Breast epithelium (tissue), 4 donors: ENCODE data around the gene INTS4. TPM values are rescaled to one million over a fixed set of nuclear protein-coding genes. Genes with fewer than 3 reads are reported as not detected.
"Not testable (repeated sequence)": the region's sequence is repeated elsewhere in the genome, so short reads cannot be mapped to it uniquely, and the experiment has no call there.

Experiments used
- DNase-seq, 2 donors: peaks; one replicate each; pipeline ENCODE4 v3.0.0-alpha.2; 2019; ENCODE audit warnings: low spot score in 2 of 2
- H3K27ac ChIP-seq, 2 donors: fragments of 200-600 bp; sonication (generic) in 1 of 2; one replicate each; pipeline ENCODE4 v1.5.1; 2016 to 2019; ENCODE audit warnings: mild to moderate bottlenecking in 1 of 2
- H3K27me3 ChIP-seq, 2 donors: fragments of 200-600 bp; sonication (generic) in 1 of 2; one replicate each; pipeline versions ENCODE4 v1.5.1 to v1.6.0; 2017 to 2019; ENCODE audit warnings: control low read depth in 1 of 2, mild to moderate bottlenecking in 1 of 2
- H3K36me3 ChIP-seq: fragments of 200-600 bp; one replicate; pipeline ENCODE4 v1.5.1; 2019
- H3K4me1 ChIP-seq, 2 donors: fragments of 200-600 bp; sonication (generic); one replicate each; pipeline ENCODE4 v1.5.1; 2016 to 2019; ENCODE audit warnings: control low read depth in 1 of 2
- H3K4me3 ChIP-seq, 3 donors: fragments of 200-600 bp; sonication (generic); 1 replicate in 2 of 3; 2 replicates in 1 of 3; pipeline ENCODE4 v1.5.1; 2016 to 2019; ENCODE audit warnings: mild to moderate bottlenecking in 3 of 3, moderate library complexity in 2 of 3
- H3K9me3 ChIP-seq, 2 donors: fragments of 200-600 bp; sonication (generic) in 1 of 2; one replicate each; pipeline ENCODE4 v1.5.1; 2016 to 2019; ENCODE audit warnings: control low read depth in 1 of 2
- CTCF ChIP-seq, 3 donors: fragments of 450-650 bp; IDR thresholded peaks; one replicate each; pipeline ENCODE4 v1.5.1; 2016 to 2017; ENCODE audit warnings: antibody characterized with exemption in 3 of 3, mild to moderate bottlenecking in 3 of 3, moderate library complexity in 3 of 3
- POLR2A ChIP-seq: fragments of 450-650 bp; IDR thresholded peaks from one replicate; pipeline ENCODE4 v1.6.1; 2016; ENCODE audit warnings: antibody characterized with exemption, mild to moderate bottlenecking, moderate library complexity
- POLR2AphosphoS5 ChIP-seq, 3 donors: sonication (generic); formaldehyde crosslinking; IDR thresholded peaks; one replicate each; pipeline ENCODE4 v1.6.1; 2017; ENCODE audit warnings: antibody characterized with exemption in 3 of 3
- intact Hi-C: fragments of 100-400 bp; cut with DNase I; formaldehyde crosslinking; loops from one replicate; pipeline ENCODE4 v1.15.1; 2023; ENCODE audit warnings: low total_unique reads
- total RNA-seq, 3 donors: library from RNA; depleted of rRNA; stranded (reverse); fragments of >200 nt; gene quantifications; one replicate each; pipeline ENCODE4 v1.1.0, GENCODE V29; 2016

Gene INTS4
- total RNA-seq, 3 donors from 2014 or later = 34.6 to 58.4 (median 47.5) TPM

- H3K27ac ChIP-seq = not testable (repeated sequence)
Measured at GRCh38 chr11:77890619-77891056, 103.8 kb downstream of the INTS4 start.

DNA sequence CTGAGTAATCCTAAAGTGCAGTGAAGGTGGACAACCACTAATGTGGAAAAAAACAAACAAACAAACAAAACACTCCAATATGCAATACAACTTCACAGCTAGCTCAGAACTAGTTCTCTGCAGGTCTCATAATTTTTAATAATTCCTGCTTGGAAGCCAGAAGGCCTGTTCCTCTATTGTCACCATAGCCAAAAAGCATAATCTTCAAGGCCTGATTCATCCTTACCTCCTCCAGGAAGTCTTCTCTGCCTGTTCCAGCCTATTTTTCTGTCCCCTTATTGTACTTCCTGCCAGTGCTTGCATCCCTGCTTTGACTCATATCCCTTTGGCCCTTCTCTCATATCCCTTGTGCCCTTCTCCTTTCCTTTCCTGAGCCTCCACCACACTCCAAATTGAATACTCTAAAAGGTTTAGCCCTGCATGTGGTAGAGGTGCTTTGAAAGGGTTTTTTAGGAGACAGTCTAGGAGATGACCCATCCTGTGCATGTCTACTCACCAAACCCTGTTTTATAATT lies 104.3 kb downstream of the INTS4 start:
- H3K27ac ChIP-seq, H3K4me1 ChIP-seq, H3K27me3 ChIP-seq, H3K9me3 ChIP-seq, DNase-seq, H3K4me3 ChIP-seq, intact Hi-C loops, H3K36me3 ChIP-seq: not testable (repeated sequence)

More at GRCh38 chr11:77890619-77891056, 103.8 kb downstream of the INTS4 start:
- intact Hi-C loops, H3K9me3 ChIP-seq, H3K36me3 ChIP-seq, H3K4me1 ChIP-seq, H3K4me3 ChIP-seq, DNase-seq, H3K27me3 ChIP-seq: not testable (repeated sequence)

DNA sequence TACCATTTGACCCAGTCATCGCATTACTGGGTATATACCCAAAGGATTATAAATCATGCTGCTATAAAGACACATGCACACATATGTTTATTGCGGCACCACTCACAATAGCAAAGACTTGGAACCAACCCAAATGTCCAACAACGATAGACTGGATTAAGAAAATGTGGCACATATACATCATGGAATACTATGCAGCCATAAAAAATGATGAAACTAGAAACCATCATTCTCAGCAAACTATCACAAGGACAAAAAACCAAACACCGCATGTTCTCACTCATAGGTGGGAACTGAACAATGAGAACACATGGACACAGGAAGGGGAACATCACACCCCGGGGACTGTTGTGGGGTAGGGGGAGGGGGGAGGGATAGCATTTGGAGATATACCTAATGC lies 105.4 kb downstream of the INTS4 start:
- not testable (repeated sequence) for H3K9me3 ChIP-seq, H3K36me3 ChIP-seq

GRCh38 chr11:77886401-77886800 lies 108.1 kb downstream of the INTS4 start:
- H3K27me3 ChIP-seq = no peaks in the 10 kb centered on the region
- no peak overlapping the region for H3K4me3 ChIP-seq
- H3K27ac ChIP-seq = no peak overlapping the region
- DNase-seq = no peak
- no peaks in the 10 kb centered on the region for H3K36me3 ChIP-seq
- TF ChIP-seq POLR2AphosphoS5 (IDR thresholded peaks at IDR 0.05) = no peak
- TF ChIP-seq CTCF (IDR thresholded peaks at IDR 0.05) = no peak
- TF ChIP-seq POLR2A = no peak
- no peaks in the 10 kb centered on the region for H3K4me1 ChIP-seq
- H3K9me3 ChIP-seq = no peaks in the 10 kb centered on the region
- intact Hi-C loops = no loop called here

More for the DNA sequence above, 105.4 kb downstream of the INTS4 start:
- H3K27me3 ChIP-seq, H3K4me1 ChIP-seq, intact Hi-C loops, DNase-seq, H3K4me3 ChIP-seq, H3K27ac ChIP-seq: not testable (repeated sequence)

- Histone ChIP-seq H3K36me3 (peaks cover 3% of the 10 kb centered on the region), H3K9me3 (no peaks in the 10 kb centered on the region), H3K4me3 (no peak overlapping the region), H3K27ac (no peak overlapping the region), H3K27me3 (no peaks in the 10 kb centered on the region), H3K4me1 (no peaks in the 10 kb centered on the region)
- no peak for TF ChIP-seq POLR2AphosphoS5 (IDR thresholded peaks at IDR 0.05)
- TF ChIP-seq CTCF (IDR thresholded peaks at IDR 0.05) = no peak
- no peak for TF ChIP-seq POLR2A
- intact Hi-C loops = no loop called here
- DNase-seq = no peak
Measured at GRCh38 chr11:77884829-77885190, 109.7 kb downstream of the INTS4 start.

DNA sequence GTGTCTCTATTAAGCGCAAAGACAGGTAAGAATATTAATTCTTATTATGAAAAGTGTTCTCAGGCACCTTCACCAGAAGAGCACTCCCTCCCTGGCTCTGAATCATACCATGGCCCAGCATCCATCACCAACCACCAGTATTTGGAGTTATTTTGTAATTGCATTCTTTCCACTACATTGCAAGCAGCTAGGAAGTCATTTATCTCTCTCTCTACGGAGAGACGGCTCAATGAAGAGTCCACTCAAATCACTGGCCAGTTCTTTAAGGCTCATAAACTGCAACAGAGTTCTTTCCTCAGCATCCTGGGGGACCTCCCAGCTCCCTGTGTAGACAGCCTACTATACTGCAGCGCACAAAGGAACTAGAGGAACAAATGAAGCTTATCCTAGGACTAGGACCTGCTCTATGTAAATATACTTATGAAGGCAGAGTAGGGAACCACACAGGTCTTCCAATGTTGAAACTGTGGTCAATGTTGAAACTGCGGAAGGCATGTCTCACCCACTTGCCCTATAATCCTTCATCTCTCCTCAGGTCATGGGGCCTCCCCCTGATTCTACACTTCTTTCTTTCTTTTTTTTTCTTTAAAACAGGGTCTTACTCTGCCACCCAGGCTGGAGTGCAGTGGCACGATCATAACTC lies 110.2 kb downstream of the INTS4 start:
- H3K27me3 ChIP-seq = no peaks in the 10 kb centered on the region
- no peak overlapping the region for H3K4me3 ChIP-seq
- intact Hi-C loops = no loop called here
- DNase-seq = no peak
- peaks cover 3% of the 10 kb centered on the region for H3K36me3 ChIP-seq
- no peaks in the 10 kb centered on the region for H3K9me3 ChIP-seq
- no peak overlapping the region for H3K27ac ChIP-seq
- no peaks in the 10 kb centered on the region for H3K4me1 ChIP-seq
- TF ChIP-seq CTCF (IDR thresholded peaks at IDR 0.05) (no peak), POLR2AphosphoS5 (IDR thresholded peaks at IDR 0.05) (no peak), POLR2A (no peak)

- Histone ChIP-seq H3K27me3 (no peaks in the 10 kb centered on the region), H3K4me1 (no peaks in the 10 kb centered on the region), H3K4me3 (no peak overlapping the region), H3K27ac (no peak overlapping the region), H3K9me3 (no peaks in the 10 kb centered on the region), H3K36me3 (peaks cover 3% of the 10 kb centered on the region)
- no peak for TF ChIP-seq CTCF (IDR thresholded peaks at IDR 0.05)
- no peak for TF ChIP-seq POLR2A
- no peak for TF ChIP-seq POLR2AphosphoS5 (IDR thresholded peaks at IDR 0.05)
- DNase-seq = no peak
- intact Hi-C loops = no loop called here
Measured at GRCh38 chr11:77883775-77884174, 110.7 kb downstream of the INTS4 start.
